ENCODE data around the gene RNF168.
A peak's percentile ranks its signal among the peaks of the same experiment; 100 is the strongest.
"Not testable (repeated sequence)": the region's sequence is repeated elsewhere in the genome, so short reads cannot be mapped to it uniquely, and the experiment has no call there.

RNF168 gene

GRCh38 chr3:196514913-196515621, 11.5 kb upstream of the RNF168 start, which contains the start of gene SMCO1:
TSS of gene SMCO1 (minus strand) at chr3:196515346. CDS start at chr3:196515209, 137 bp downstream.
- no peak for DNase-seq

DNA sequence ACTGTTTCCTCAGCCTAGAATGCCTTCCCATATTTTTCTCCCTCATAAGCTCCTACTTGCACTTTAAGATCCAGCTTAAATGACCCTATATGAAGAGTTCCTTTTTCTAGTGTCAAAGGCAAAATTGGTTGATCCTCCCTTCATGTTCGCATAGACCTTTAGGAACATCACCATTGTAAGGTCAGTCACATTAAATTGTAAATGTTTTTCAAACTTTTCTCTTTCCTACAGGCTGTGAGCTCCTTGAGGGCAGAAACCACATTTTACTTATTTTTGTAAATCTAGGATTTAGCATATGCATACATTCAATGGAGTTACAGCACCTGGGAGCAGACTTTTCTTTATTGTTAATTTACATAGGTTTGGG, 10.8 kb upstream of the RNF168 start:
- no peak for DNase-seq

DNA sequence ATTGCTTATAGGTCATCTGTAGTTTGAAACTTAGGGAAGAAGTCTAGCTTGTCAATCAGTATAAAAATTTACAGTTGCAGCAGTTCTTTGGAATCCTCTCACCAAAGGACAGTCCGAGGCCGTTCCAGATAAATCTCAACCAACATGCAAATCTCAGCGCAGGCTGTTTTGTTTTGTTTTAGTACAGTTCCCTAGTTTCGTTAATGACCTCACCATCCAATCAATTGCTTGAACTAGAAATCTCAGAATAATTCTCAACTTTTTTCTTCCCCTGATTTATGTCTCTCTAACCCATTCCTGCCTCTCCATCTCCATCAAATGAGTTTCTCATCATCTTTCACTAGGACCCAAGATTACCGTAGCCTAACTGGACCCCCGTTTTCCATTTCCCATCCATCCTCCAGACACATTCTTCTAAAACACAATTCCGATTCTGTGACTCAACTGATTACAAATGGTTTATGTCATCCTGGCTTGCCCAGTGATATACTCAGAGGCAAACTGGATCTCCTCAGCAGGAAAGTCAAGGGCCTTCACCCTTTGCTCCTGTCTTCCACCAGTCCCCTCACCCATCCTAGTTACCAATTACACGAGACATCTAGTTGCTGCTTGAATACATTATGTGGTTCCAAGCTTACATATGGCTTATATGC, 10.3 kb upstream of the RNF168 start:
- DNase-seq = no peak

DNA sequence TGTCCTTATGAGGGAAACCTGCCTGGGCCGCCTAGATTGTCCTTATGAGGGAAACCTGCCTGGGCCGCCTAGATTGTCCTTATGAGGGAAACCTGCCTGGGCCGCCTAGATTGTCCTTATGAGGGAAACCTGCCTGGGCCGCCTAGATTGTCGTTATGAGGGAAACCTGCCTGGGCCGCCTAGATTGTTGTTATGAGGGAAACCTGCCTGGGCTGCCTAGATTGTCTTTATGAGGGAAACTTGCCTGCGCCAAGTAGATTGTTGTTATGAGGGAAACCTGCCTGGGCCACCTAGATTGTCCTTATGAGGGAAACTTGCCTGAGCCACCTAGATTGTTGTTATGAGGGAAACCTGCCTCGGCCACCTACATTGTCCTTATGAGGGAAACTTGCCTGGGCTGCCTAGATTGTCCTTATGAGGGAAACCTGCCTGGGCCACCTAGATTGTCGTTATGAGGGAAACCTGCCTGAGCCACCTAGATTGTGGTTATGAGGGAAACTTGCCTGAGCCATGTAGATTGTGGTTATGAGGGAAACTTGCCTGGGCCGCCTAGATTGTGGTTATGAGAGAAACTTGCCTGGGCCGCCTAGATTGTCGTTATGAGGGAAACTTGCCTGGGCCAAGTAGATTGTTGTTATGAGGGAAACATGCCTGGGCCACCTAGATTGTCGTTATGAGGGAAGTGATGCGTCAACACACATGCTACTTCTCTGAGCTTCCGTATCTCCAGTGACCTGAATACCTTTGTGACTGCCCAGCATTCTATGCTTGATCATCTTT, 8.3 kb upstream of the RNF168 start:
- DNase-seq = peak in 1 of 2 donors; percentile 4

DNA sequence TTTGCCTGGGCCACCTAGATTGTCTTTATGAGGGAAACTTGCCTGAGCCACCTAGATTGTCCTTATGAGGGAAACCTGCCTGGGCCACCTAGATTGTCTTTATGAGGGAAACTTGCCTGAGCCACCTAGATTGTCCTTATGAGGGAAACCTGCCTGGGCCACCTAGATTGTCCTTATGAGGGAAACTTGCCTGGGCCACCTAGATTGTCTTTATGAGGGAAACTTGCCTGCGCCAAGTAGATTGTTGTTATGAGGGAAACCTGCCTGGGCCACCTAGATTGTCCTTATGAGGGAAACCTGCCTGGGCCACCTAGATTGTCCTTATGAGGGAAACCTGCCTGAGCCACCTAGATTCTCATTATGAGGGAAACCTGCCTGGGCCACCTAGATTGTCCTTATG, 7.5 kb upstream of the RNF168 start:
- DNase-seq = not testable (repeated sequence)

GRCh38 chr3:196506687-196507086, 3.1 kb upstream of the RNF168 start:
- no peak for DNase-seq

- DNase-seq = no peak
Observed at GRCh38 chr3:196504556-196504955, 988 bp upstream of the RNF168 start.

DNA sequence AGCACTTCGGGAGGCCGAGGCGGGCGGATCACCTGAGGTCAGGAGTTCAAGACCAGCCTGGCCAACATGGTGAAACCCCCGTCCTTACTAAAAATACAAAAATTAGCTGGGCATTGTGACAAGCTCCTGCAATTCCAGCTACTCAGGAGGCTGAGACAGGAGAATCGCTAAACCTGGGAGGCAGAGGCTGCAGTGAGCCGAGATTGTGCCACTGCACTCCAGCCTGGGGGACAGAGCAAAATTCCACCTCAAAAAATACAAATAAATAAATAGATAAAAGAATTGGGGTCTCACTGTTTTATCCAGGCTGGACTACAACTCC, 470 bp upstream of the RNF168 start:
- not testable (repeated sequence) for DNase-seq

GRCh38 chr3:196502775-196503195, 783 bp downstream of the RNF168 start:
- DNase-seq = peak; percentile 40 to 63

DNA sequence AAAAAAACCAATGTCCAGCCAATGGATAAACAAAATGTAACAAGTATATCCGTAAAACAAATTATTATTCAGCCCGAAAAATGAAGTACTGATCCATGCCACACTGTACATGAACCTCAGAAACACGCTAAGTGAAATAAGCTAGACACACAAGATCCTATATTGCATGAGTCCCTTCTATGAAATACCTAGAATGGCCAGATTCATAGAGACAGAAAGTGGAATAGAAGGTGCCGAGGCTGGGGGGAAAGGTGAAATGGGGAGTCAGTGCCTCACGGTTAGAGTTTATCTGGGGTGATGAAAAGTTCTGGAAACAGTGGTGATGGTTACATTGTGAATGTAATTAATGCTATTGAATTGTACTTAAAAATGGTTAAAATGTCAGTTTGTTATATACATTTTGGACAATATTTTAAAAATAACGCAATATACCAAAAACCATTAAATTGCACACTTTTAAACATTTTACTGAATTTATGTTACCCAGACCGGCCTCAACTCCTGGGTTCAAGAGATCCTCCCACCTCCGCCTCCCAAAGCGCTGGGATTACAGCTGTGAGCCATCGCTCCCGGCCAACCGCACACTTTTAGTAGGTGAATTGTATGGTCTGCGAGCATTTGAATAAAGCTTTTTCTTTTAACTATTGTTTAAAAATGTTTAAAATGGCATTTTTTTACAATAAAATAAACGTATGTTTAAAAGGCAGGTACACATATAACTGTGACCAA, 2.1 kb downstream of the RNF168 start:
- DNase-seq = peak in 1 of 2 donors; percentile 32

GRCh38 chr3:196499807-196500524, 3.6 kb downstream of the RNF168 start:
- DNase-seq = no peak

- DNase-seq = no peak
Observed at GRCh38 chr3:196499061-196499460, 4.5 kb downstream of the RNF168 start.

DNA sequence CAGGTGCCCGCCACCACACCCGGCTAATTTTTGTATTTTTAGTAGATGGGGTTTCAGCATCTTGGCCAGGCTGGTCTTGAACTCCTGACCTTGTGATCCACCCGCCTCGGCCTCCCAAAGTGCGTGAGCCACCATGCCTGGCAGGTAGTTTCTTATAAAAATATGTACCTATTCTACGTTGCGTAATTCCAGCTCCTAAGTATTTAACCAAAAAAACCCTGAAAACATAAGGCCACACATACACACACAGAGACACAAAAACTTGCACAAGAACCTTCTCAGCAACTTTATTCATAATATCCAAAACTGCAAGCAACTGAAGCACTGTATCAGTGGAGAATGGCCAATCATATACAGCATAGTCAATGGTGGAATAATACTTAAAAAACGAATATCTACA, 5.3 kb downstream of the RNF168 start:
- no peak for DNase-seq

DNA sequence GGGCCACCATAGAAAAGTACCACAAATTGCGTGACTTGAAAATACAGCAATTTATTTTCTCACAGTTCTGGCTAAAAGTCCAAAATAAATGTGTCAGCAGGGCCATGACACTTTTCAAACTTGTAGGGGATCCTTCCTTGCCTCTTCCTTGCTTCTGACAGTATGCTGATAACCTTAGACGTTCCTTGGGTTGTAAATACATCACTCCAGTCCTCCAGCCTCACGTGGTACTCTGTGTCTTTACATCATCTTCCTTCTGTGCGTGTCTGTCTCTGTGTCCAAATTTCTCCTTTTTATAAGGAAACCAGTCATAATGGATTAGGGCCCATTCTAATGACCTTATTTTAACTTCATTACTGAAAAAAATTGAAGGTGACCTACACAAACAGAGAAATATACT, 7.4 kb downstream of the RNF168 start:
- DNase-seq = no peak

- DNase-seq = no peak
Observed at GRCh38 chr3:196493292-196493691, 10.3 kb downstream of the RNF168 start.

DNA sequence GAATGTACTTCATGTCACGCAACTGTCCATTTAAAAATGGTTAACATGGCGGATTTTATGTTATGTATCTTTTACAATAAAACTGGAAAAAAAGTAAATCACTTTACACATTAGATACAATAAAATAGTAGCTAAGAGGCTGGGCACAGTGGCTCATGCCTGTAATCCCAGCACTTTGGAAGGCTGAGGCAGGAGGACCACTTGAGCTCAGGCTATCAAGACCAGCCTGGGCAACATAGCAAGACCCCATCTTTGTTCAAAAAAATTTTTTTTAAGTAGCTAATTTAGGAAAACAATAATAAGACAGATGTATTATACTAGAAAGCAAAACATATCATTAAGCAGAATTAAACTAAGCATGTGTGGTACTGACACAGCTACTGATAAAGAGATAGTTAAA, 11.5 kb downstream of the RNF168 start:
- DNase-seq = no peak

- no peak for DNase-seq
Observed at GRCh38 chr3:196489747-196490146, 13.8 kb downstream of the RNF168 start.

DNA sequence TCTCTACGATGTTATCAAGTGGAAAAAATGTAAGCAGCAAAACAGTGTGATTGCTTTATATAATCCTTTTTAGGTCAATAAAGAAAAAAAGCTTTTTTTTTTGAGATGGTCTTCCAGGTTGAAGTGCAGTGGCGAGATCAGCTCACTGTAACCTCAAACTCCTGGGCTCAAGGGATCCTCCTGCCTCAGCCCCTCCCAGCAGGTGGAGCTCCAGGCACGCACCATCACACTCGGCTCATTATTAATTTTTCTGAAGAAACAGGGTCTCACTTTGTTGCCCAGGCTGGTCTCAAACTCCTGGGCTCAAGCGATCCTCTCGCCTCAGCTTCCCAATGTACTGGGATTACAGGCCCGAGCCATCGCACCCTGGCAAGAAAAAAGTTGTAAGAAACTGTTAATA, 17.3 kb downstream of the RNF168 start:
- peak in 1 of 2 donors; percentile 25 for DNase-seq

DNA sequence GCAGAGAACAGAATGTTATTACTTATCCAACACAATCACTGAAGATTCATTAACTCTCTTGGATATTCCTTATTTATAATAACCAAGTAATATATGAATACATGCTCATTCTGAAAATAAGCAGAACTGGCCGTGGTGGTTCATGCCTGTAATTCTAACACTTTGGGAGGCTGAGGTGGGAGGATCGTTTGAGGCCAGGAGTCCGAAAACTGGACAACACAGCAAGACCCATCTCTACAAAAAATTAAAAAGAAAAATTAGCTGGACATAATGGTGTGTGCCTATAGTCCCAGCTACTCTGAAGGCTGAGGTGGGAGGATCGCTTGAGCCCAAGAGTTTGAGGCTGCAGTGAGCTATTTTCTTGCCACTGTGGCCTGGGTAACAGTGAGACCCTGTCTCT, 25.9 kb downstream of the RNF168 start:
- DNase-seq = no peak

DNA sequence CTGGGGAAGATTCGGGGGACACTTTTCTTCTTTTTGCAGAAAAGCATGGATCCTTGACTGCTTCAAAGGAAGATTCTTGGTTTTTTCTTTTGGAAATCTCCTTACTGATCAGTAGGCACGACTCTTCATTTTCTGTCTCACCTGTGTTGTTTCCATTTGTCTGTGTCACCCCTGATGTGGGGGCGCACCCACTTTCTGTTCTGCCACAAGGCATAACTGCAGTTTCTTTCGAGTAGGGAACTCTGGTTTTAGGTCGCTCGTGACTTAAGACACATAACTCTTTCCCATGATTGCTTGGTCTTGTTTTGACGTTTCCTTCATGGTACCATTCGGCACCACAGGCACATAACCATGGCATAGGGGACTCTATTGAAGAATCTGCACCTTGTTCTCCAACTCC, 31.3 kb downstream of the RNF168 start:
- no peak for DNase-seq

GRCh38 chr3:196471551-196471950, 32.0 kb downstream of the RNF168 start:
- DNase-seq = no peak

GRCh38 chr3:196470182-196470581, 33.4 kb downstream of the RNF168 start:
- not testable (repeated sequence) for DNase-seq

GRCh38 chr3:196463804-196464203, 39.8 kb downstream of the RNF168 start:
- DNase-seq = no peak
